Endothelial cell of umbilical vein (primary cell): ENCODE data around the gene DUOXA2. TPM values are rescaled to one million over a fixed set of nuclear protein-coding genes. Genes with fewer than 3 reads are reported as not detected.

Experiments used
- BruUV-seq: library from RNA; stranded (reverse); fragments of 400-500 nt; replicated peaks from 2 replicates; lab custom pipeline; 2021; lab: Mats Ljungman, UMichigan
- CTCF ChIA-PET: fragments of 300-600, 350-600 bp; sonication (Branson Sonifier 250); formaldehyde crosslinking; loops from one replicate; lab custom pipeline; 2021; ENCODE audit warnings: antibody characterized with exemption, inconsistent platforms; lab: Charles Lee
- POLR2A ChIA-PET: fragments of 300-600, 350-600 bp; sonication (Branson Sonifier 250); formaldehyde crosslinking; loops from one replicate; lab custom pipeline; 2021; ENCODE audit warnings: antibody characterized with exemption, inconsistent platforms; lab: Charles Lee
- DNase-seq: peaks from one replicate; pipeline ENCODE4 v3.0.0-alpha.2; 2011; ENCODE audit warnings: low read depth, low spot score
- FAIRE-seq: peaks from 2 replicates; lab custom pipeline; 2011; peaks lifted over from hg19 to GRCh38; lab: Jason Lieb, UNC
- H2AFZ ChIP-seq: 2 replicates; pipeline ENCODE4 v1.6.0; 2012; ENCODE audit warnings: low read depth, low read length, control low read depth, inconsistent platforms
- H3K27ac ChIP-seq: 2 replicates; pipeline ENCODE4 v1.5.1; 2011; ENCODE audit warnings: low read depth, mild to moderate bottlenecking, control low read depth, low read length, moderate library complexity; ENCODE audit not compliant: insufficient read depth
- H3K27me3 ChIP-seq, 2 experiments: 2 replicates each; pipeline versions ENCODE4 v1.6.0 to v1.6.1; 2011; ENCODE audit warnings: low read length in 2 of 2, mixed read lengths in 1 of 2; ENCODE audit not compliant: control insufficient read depth in 2 of 2, insufficient read depth in 2 of 2
- H3K36me3 ChIP-seq, 2 experiments: 2 replicates in 1 of 2; 3 replicates in 1 of 2; pipeline ENCODE4 v1.5.1; 2011; ENCODE audit warnings: low read length in 2 of 2, mild to moderate bottlenecking in 1 of 2, moderate library complexity in 1 of 2; ENCODE audit not compliant: control insufficient read depth in 2 of 2, insufficient read depth in 2 of 2; ENCODE audit errors: extremely low read depth in 1 of 2
- H3K4me1 ChIP-seq: 3 replicates; pipeline ENCODE4 v1.5.1; 2011; ENCODE audit warnings: mild to moderate bottlenecking, low read length; ENCODE audit not compliant: control insufficient read depth, insufficient read depth; ENCODE audit errors: extremely low read depth
- H3K4me2 ChIP-seq: 2 replicates; pipeline ENCODE4 v1.6.1; 2011; ENCODE audit warnings: low read length, control low read depth, mixed read lengths; ENCODE audit not compliant: insufficient read depth
- H3K4me3 ChIP-seq, 3 experiments: fragments of 200-600 bp in 1 of 3; sonication (generic), shearing (Covaris generic) in 1 of 3; replicated peaks in 1 of 3; 2 replicates each; pipeline ENCODE4 v1.5.1; 2011 to 2016; ENCODE audit warnings: control low read depth in 3 of 3, low read length in 3 of 3, mild to moderate bottlenecking in 2 of 3, inconsistent platforms in 1 of 3, low read depth in 1 of 3, moderate library complexity in 1 of 3; ENCODE audit not compliant: insufficient read depth in 1 of 3
- H3K79me2 ChIP-seq: 2 replicates; pipeline ENCODE4 v1.6.0; 2012; ENCODE audit warnings: low read length, inconsistent platforms; ENCODE audit not compliant: control insufficient read depth, insufficient read depth
- H3K9ac ChIP-seq: replicated peaks from 2 replicates; pipeline ENCODE3; 2011; ENCODE audit warnings: low read length, control low read depth; ENCODE audit not compliant: insufficient read depth; ENCODE audit errors: extremely low read depth
- H3K9me1 ChIP-seq: replicated peaks from 3 replicates; pipeline ENCODE4 v1.6.0; 2011; ENCODE audit warnings: mild to moderate bottlenecking, low read length; ENCODE audit not compliant: control insufficient read depth, insufficient read depth; ENCODE audit errors: extremely low read depth
- H3K9me3 ChIP-seq: replicated peaks from 2 replicates; pipeline ENCODE4 v1.5.1; 2012; ENCODE audit warnings: low read length, inconsistent platforms; ENCODE audit not compliant: control insufficient read depth, insufficient read depth
- H4K20me1 ChIP-seq: replicated peaks from 2 replicates; pipeline ENCODE3; 2011; ENCODE audit warnings: mild to moderate bottlenecking, low read length; ENCODE audit not compliant: control insufficient read depth, insufficient read depth; ENCODE audit errors: extremely low read depth
- CTCF ChIP-seq, 2 donors: IDR thresholded peaks; 1 replicate in 1 of 2; 2 replicates in 1 of 2; pipeline ENCODE4 v1.5.1; 2011; ENCODE audit warnings: low read length in 2 of 2, mild to moderate bottlenecking in 2 of 2, moderate library complexity in 2 of 2, control low read depth in 1 of 2, inconsistent platforms in 1 of 2, low read depth in 1 of 2; ENCODE audit not compliant: insufficient read depth in 1 of 2; ENCODE audit errors: extremely low read depth in 1 of 2
- EZH2 ChIP-seq: IDR thresholded peaks from 2 replicates; pipeline ENCODE4 v1.6.1; 2012; ENCODE audit warnings: borderline replicate concordance, low read depth, mild to moderate bottlenecking, moderate library complexity, low read length, inconsistent platforms; ENCODE audit not compliant: severe bottlenecking
- FOS ChIP-seq: IDR thresholded peaks from 2 replicates; pipeline ENCODE4 v1.6.1; 2011; ENCODE audit warnings: mild to moderate bottlenecking, low read length, moderate library complexity, borderline replicate concordance; ENCODE audit not compliant: insufficient read depth
- GATA2 ChIP-seq: IDR thresholded peaks from 2 replicates; pipeline ENCODE4 v1.7.0; 2011; ENCODE audit warnings: low read depth, mild to moderate bottlenecking, moderate library complexity, mixed read lengths, low read length; ENCODE audit not compliant: insufficient read length, insufficient read depth
- JUN ChIP-seq: IDR thresholded peaks from 2 replicates; pipeline ENCODE4 v1.6.1; 2011; ENCODE audit warnings: borderline replicate concordance, low read depth; ENCODE audit not compliant: insufficient read length, insufficient read depth
- MAX ChIP-seq: IDR thresholded peaks from 2 replicates; pipeline ENCODE4 v1.6.1; 2011; ENCODE audit not compliant: insufficient read depth, insufficient read length
- MYC ChIP-seq: IDR thresholded peaks from one replicate; pipeline ENCODE4 v1.6.1; 2011; ENCODE audit warnings: mild to moderate bottlenecking, low read depth, low read length
- POLR2A ChIP-seq: IDR thresholded peaks from 2 replicates; pipeline ENCODE4 v1.6.1; 2012; ENCODE audit warnings: low read depth, mild to moderate bottlenecking, control low read depth, low read length
- POLR2AphosphoS5 ChIP-seq: IDR thresholded peaks from 2 replicates; pipeline ENCODE4 v1.6.1; 2012; ENCODE audit warnings: low read depth, mild to moderate bottlenecking, control low read depth, low read length, moderate library complexity; ENCODE audit not compliant: insufficient read depth
- dilution Hi-C: fragments of 300-500 bp; cut with MboI; formaldehyde crosslinking; loops from one replicate; pipeline ENCODE4 v1.15.0; 2019; ENCODE audit warnings: low sequenced_read_pairs; ENCODE audit not compliant: extremely low pct_ligation_motif_present
- intact Hi-C: fragments of 100-400 bp; cut with micrococcal nuclease; formaldehyde crosslinking; loops from one replicate; pipeline ENCODE4 v1.10.0; 2022
- polyA plus RNA-seq, 4 experiments: library from polyadenylated mRNA; depleted of rRNA in 3 of 4; stranded (reverse) in 3 of 4; unstranded in 1 of 4; fragments of >200 nt; gene quantifications; 2 replicates each; pipeline versions ENCODE4 v1.2.1 to v1.2.3, GENCODE V29; 2011 to 2012; ENCODE audit warnings: missing spikeins in 1 of 4
- total RNA-seq: library from RNA; stranded (reverse); gene quantifications from 2 replicates; pipeline ENCODE4 v1.2.3, GENCODE V29; 2021

Gene DUOXA2
- total and polyA plus RNA-seq, 2 donors (not counting 3 experiments of a cell fraction or from before 2014, with no cell fraction given), result not detected

- no TSS peak for BruUV-seq
- FAIRE-seq (no peak), DNase-seq (no peak)
- no peak for TF ChIP-seq GATA2
- no peak for TF ChIP-seq FOS
- no peak for TF ChIP-seq MYC
- no peak for TF ChIP-seq CTCF (IDR thresholded peaks at IDR 0.05; ENCODE audit: extremely low read depth in 1 of 2, insufficient read depth in 1 of 2, low read depth in 1 of 2, low read length in 2 of 2)
- no peak for TF ChIP-seq POLR2A
- TF ChIP-seq POLR2AphosphoS5, result no peak
- no peak for TF ChIP-seq JUN
- no peak for TF ChIP-seq EZH2
- no peak for TF ChIP-seq MAX
- no peak overlapping the region for H3K4me3 ChIP-seq
- POLR2A ChIA-PET, result no interaction called here
- H3K79me2 ChIP-seq, result no peaks in the 10 kb centered on the region
- H2AFZ ChIP-seq, result no peak overlapping the region
- H3K9ac ChIP-seq, result no peak overlapping the region
- no peaks in the 10 kb centered on the region for H3K36me3 ChIP-seq
- no peak overlapping the region for H3K27ac ChIP-seq
- H3K27me3 ChIP-seq, result peaks cover 10 to 11% of the 10 kb centered on the region in 2 experiments
- no peaks in the 10 kb centered on the region for H3K9me1 ChIP-seq
- H3K9me3 ChIP-seq, result no peaks in the 10 kb centered on the region
- dilution Hi-C loops, result no loop called here
- no peak overlapping the region for H3K4me2 ChIP-seq
- CTCF ChIA-PET, result no interaction called here
- intact Hi-C loops, result no loop called here
- H4K20me1 ChIP-seq, result no peaks in the 10 kb centered on the region
- H3K4me1 ChIP-seq, result no peaks in the 10 kb centered on the region
Measured at GRCh38 chr15:45095661-45096060, 18.5 kb upstream of the DUOXA2 start.
